Stimulated activated CD4-positive, alpha-beta T cell treated with anti-CD3 and anti-CD28 coated beads, Interleukin-12 subunit alpha, Interleukin-12 subunit beta, amount 100 ng/mL, for 4 hours (primary cell): ENCODE results near the gene TMEM19.

ENCODE experiments used
- DNase-seq: peaks from one replicate; pipeline ENCODE4 v3.0.0-alpha.2; 2020

The TMEM19 gene

GRCh38 chr12:71685914-71686657 is at the start of gene TMEM19:
TMEM19 (plus strand) TSS chr12:71686082; CDS start chr12:71686681, 599 bp downstream.
- peak; percentile 75 for DNase-seq

GRCh38 chr12:71636704-71637115 is 49.2 kb upstream of the TMEM19 start:
- DNase-seq = no peak

DNA sequence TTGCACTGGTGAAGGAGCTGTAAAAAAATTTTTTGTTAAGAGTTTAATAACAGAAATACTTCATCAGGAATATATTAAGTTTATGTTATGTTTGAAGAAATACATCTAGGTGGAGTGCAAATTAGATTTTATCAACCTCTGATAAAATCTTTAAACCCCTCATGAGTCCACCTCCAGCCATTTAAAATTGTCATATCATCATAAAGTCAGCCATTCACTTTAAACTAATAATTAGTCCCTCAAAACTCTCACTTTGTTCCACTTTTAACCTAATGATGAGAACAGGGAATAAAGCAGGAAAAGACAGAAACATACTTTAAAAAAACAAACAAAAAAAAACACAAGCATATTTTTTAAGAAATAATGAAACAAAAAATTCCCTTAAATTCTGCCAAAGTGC is 47.4 kb upstream of the TMEM19 start:
- DNase-seq = no peak

GRCh38 chr12:71639341-71639760 is 46.5 kb upstream of the TMEM19 start:
- no peak for DNase-seq

GRCh38 chr12:71640316-71640715 is 45.6 kb upstream of the TMEM19 start:
- no peak for DNase-seq

- DNase-seq = no peak
Observed at GRCh38 chr12:71641390-71641789, 44.5 kb upstream of the TMEM19 start.

DNA sequence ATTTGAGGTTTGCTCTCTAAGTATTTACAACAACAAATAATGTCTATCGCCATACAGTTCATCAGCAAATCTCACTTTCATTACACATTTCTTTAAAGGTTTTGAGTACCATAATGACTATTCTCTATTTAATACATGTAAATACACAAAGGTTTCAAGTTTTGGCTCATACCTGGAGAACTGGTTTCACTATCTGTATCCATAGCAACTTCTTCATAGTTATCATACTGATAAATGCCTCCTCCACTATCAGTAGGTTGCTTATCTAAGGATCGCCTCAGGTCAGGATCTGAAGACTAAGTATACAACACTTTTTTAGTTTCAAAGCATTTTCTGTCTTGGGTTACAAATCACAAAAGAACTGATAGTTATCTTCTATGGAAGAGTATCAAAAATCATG is 43.6 kb upstream of the TMEM19 start:
- DNase-seq = no peak

GRCh38 chr12:71645268-71645667 is 40.6 kb upstream of the TMEM19 start:
- DNase-seq = no peak

- DNase-seq = no peak
Observed at GRCh38 chr12:71646512-71646911, 39.4 kb upstream of the TMEM19 start.

DNA sequence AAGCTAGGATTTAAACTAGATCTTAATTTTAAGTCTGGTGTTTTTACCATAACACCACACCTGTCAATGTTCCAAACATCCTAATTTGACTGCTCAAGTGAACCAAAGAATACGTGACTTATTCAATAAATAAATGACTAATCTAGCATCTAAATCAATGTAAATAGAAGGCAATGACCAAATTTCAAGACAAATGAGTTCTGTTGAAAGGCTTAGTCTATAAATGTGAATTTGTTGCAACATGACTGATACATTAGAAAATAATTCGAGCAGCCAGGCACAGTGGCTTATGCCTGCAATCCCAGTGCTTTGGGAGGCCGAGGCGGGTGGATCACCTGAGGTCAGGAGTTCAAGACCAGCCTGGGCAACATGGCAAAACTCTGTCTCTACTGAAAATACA is 37.3 kb upstream of the TMEM19 start:
- DNase-seq = no peak

DNA sequence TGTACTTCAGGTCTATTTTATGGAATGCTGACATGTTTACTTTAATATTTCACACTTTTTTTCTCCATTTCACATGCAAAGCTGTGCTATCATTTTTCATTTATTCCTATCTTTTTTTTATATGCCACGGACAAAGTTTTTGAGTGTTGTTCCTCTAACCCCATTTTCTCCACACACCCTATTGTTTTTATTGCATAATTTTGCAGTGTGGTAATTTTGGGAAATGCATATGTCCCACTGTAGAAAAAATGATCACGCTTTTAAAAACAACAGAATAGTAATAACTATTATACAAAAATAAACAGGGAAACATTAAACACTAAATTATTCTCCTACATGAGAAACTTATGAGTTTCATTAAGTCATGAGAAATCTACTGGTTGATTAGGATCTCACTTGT is 36.5 kb upstream of the TMEM19 start:
- DNase-seq = no peak

- DNase-seq = no peak
Observed at GRCh38 chr12:71652656-71653055, 33.2 kb upstream of the TMEM19 start.

DNA sequence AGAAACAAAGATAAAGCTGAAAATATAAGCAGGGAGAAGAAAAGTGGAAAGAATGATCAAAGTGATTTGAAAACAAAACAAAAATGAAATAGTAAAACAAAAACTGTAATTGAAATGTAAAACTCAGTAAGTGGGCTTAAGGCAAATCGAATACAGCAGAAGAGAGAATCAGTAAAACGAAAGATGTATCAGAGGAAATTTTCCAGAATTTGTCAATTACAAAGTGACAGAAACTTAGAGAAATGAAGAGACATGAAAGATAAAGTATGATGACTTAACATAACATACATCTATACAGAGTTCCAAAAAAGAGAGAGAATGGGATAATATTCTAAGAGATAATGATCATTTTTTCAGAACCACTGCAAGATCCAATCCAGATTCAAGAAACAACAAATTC is 32.7 kb upstream of the TMEM19 start:
- DNase-seq = no peak

GRCh38 chr12:71654200-71654599 is 31.7 kb upstream of the TMEM19 start:
- no peak for DNase-seq

DNA sequence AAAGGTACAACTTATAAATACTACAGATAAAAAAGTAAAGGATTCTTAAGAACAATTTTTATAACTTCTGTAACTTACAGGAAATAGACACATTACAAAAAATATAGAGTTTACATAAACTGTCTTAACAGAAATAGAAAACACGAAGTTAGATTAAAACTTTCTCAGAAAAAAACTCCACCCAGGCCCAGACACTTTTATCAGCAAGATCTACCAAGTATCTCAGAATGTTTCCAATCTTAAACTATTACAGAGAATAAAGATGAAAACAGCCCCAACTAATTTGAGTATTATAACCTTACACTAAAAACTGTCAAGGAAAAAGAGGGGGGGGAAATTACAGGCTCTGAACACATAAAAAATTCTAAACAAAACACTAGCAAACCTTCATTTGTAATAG is 30.4 kb upstream of the TMEM19 start:
- no peak for DNase-seq

DNA sequence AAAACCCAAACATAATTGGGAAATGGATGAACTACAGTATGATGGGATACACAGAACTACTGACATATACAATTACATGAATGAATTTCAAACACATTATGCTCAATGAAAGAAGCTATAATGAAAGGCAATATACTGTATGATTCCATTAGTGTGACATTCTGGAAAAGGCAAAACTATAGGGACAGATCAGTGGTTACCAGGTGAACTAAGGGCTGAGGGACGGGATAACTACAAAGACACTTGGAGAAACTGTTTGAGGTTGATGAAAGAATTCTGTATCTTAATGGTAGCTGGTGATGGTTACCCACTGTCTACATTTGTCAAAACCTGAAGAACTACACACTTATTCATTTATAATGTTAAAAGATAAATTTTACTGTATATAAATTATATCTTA is 30.0 kb upstream of the TMEM19 start:
- no peak for DNase-seq

DNA sequence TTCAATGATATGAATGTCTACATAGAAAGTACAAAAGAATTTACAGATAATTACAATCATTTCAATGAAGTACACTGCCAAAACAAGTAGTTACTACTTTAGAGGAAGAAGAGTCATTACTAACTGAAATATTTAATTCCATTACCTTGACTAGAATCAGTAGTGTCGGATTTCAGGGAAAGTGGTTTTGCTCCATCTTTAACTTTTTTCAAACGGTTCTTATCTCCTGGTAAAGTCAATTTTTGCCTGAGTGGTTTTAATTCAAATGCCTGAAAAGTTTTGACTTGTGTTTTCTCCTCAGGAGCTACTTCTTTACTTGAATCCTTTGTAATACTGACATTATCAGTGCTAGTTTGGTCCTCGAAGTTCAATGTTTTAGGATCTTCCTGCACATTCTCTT is 29.1 kb upstream of the TMEM19 start:
- DNase-seq = no peak

DNA sequence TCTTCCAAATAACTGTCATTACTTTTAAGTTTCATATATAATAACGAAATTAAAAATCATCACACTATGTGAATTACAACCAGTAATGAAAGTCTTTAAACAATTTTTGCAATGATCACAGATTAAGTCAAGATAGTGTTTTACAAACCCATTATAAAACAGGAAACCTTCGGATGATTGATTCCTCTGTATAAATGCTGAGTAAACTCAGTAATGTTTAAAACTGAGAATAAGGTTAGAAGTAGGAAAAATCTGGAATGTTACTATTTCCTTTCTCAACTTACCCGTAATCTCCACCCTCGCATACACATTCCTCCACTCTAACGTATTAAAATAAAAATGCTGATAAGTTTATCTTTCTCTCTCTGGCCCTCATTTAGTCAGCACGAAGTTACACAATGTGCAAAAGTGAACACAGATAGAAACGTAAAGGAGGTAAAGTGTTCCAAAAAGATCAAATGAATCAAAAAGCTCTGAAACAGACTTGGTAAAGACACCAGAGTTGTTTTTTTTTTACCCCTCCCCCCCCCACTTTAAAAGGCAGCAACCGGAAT is 23.8 kb upstream of the TMEM19 start:
- no peak for DNase-seq

- peak; percentile 63 for DNase-seq
Observed at GRCh38 chr12:71662849-71663560, 22.9 kb upstream of the TMEM19 start.

DNA sequence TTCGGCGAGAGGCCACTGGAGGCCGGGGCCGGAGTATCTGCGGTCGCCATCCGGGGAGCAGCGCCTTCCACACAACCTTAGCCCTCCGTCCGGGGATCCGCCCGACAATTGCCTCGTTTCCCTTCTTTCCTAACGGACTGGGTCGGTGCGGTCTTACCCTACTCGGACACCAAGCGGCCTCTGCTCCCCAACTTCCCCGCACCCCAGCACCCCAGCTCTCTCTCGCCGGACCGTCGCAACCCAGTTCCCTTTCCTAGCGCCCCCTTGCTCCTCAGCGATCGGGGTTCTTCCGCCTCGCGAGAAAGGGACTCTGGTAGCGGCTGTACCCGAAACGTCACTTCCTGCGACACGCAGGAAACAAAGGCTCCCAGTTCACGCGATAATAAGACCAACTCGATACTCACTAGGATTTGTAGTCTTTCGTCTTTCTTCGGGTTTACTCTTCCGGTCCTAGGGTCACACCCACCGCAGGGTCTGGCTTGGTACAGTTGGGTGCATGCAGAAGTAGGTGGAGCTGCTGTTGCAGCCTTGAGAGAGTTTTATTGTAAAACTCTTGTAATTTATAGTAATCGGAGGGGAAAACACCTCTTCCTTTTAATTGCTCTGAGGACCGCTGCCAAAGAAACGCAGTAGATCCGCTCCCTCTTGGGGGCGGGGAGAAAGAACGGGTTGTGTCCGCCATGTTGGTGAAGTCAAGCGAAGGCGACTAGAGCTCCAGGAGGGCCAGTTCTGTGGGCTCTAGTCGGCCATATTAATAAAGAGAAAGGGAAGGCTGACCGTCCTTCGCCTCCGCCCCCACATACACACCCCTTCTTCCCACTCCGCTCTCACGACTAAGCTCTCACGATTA is 22.1 kb upstream of the TMEM19 start, which contains the start of the genes THAP2 and ZFC3H1:
THAP2 (plus strand) TSS at position 741 of the 850 bp plus-strand sequence. CDS start 209 bp downstream, outside the sequence.
ZFC3H1 (minus strand) TSS at position 288 of the 850 bp plus-strand sequence; CDS start at position 50, 238 bp downstream.
- DNase-seq = peak; percentile 78

- DNase-seq = no peak
Observed at GRCh38 chr12:71664411-71665089, 21.3 kb upstream of the TMEM19 start.

DNA sequence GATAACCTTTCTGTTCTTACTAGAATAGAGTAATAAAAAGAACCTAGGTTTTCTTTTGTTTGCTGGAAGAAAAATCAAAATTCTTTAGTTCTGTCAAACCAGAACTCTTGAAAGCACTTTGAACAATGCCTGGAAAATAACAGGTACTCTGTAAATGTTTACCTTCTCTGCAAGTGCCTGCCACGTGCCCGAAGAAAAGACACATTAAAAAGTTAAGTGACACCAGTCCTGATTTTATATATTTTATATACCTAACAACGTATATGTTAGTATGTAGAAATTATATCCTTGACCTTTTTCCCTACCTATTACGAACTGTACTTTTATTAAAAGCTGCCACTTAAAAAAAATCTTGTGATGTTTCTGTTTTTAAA is 20.8 kb upstream of the TMEM19 start:
- no peak for DNase-seq
